HG03521 (cell line): ENCODE measurements around the gene TRPM3.

ENCODE experiments used
- ATAC-seq: cut with Tn5 transposase; IDR thresholded peaks from one replicate; pipeline ENCODE4 v1.9.1; 2021; ENCODE audit warnings: mild to moderate bottlenecking, moderate library complexity; ENCODE audit not compliant: unreplicated experiment

TRPM3 gene

DNA sequence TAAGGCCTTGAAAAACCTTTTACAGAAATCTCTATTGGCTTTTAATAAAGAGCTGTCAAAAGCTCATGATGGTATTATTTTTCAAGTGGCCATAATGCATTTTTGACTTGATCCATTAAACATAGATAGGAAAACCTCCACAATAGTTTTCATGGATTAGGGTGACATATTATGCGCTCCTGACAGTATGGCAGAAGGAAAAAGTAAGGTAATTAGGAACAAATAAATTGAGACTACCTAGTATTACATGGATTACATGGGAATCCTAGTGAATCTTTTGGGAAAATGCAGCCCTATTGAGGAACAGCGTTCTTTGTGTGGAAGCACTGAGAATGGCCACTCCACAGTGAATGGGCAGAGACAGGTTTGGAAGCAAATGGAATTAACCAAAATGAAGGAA, 171.2 kb downstream of the TRPM3 start:
- no peak for ATAC-seq

- no peak for ATAC-seq
These were observed 172.2 kb downstream of the TRPM3 start for GRCh38 chr9:70949239-70949638.

- no peak for ATAC-seq
These were observed 172.7 kb downstream of the TRPM3 start for GRCh38 chr9:70948744-70949143.

DNA sequence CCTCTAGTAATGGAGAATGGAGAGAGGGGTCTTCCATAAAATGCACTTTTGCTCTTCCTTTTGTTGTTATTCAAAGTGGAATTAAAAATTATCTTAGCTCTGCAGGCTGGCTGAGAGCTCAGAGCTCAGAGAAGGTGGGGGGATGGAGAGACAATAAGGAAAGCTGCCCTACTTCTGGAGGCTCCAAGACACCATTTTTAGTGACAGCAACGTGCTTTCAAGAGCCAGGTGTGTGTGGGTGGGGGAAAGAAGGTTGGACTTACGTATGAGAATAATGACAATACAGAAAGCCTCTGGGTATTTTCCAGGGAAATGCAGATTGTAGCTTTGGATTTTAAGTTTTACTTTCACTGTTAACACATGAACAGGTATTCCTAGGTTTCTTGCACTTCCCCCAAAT, 173.9 kb downstream of the TRPM3 start:
- no peak for ATAC-seq

- no peak for ATAC-seq
These were observed 174.3 kb downstream of the TRPM3 start for GRCh38 chr9:70947086-70947485.

GRCh38 chr9:70945301-70945700, 176.1 kb downstream of the TRPM3 start:
- ATAC-seq, result no peak

DNA sequence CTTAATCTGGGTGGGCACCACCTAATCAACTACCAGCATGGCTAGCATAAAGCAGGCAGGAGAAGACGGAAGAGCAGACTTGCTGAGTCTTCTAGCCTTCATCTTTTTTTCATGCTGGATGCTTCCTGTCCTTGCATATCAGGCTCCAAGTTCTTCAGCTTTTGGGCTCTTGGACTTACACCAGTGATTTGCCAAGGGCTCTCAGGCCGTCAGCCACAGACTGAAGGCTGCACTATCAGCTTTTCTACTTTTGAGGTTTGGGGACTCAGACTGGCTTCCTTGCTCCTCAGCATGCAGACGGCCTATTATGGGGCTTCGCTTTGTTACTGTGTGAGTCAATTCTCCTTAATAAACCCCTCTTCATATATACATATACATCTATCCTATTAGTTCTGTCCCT, 180.2 kb downstream of the TRPM3 start:
- no peak for ATAC-seq

GRCh38 chr9:70940605-70941004, 180.8 kb downstream of the TRPM3 start:
- ATAC-seq, result no peak

DNA sequence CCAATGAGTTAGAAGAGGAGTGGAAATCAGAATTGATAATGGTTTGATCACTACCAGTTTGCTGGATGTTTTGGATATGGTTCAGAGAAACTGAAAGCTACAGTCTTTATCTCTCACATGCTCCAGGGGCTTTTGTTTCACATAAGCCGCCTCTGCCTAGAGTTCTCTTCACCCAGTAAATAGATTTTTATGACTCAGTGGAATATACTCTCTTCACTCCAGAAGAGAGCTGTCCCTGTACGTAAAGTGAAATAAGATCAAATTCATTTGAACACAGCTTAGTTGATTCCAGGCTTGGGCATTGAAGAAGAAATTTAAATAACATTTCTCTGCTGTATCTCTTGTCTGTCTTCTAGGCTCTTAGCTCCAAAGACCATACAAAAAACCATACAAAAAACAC, 184.9 kb downstream of the TRPM3 start:
- ATAC-seq, result no peak

GRCh38 chr9:70935856-70936255, 185.6 kb downstream of the TRPM3 start:
- no peak for ATAC-seq

DNA sequence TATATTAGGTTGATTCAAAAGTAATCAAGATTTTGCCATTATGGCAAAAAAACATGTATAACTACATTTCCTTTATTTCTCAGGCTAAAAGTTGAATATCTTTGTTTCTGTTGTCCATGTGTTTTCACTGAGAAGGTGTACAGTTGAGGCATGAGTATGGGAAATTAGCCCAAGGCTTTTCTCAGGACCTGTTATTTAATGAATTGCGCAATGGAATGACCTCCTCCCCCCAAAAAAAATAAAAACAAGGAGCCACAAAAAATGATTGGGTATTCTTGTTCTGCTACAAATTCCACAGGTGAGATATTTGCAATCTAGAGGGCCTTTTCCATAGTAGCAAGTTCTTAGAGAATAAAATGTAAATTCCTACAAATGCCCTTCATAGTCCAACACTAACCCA, 186.8 kb downstream of the TRPM3 start:
- ATAC-seq, result no peak

DNA sequence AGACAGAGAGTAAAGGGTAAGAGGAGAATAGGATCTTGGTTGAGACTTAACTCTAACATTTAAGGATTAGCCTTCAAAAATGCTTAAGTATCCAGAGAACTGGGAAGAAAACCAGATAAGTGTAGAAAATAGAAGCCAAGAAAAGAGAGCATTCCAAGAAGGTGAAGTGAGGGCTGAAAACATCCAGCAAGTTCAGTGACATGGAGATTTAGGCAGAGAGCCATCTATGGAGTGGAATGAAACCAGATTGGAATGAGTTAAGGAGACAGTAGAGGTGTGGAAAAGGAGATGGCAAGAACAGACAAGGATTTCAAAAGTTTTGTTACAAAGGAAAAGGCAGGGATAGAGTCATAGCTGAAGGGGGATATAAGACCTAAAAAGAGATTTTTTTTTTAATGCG, 188.1 kb downstream of the TRPM3 start:
- no peak for ATAC-seq

DNA sequence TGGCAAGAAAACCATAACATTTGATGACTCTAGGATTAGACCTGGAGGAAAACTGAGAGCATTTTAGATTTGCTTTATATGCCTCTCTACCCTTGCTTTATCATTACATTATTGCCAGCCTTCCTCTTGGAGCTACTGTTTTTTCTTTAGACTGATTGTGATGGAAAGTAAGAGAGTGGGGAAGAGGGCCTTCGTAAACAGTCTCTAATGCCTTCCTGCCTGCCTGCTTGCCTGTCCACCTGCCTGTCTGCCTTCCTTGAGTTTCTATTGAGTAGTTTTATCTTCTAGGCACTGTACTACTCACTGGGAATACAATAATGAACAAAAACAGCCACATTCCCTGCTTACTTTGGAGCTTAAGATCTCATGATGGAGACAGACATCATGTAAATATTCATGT, 189.3 kb downstream of the TRPM3 start:
- ATAC-seq, result no peak

- no peak for ATAC-seq
These were observed 193.9 kb downstream of the TRPM3 start for GRCh38 chr9:70927530-70927929.

GRCh38 chr9:70924895-70925547, 196.4 kb downstream of the TRPM3 start:
- peak; percentile 82 for ATAC-seq

GRCh38 chr9:70924380-70924779, 197.0 kb downstream of the TRPM3 start:
- no peak for ATAC-seq

DNA sequence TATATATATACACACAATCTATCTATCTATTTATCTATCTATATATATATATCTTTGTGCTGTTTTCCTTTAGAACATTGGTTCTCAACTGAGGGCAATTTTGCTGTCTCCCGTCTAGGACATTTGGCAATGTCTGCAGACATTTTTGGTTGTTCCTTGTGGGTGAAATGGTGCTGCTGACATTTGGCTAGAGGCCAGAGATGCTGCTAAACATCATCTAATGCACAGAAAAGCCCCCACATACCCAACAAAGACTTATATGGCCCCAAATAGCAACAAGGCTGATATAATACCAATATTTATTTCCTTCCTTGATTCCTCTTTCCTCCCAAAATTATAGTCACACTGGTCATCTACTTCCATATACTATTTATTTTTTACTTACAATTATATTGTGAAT, 197.5 kb downstream of the TRPM3 start:
- ATAC-seq, result no peak

- ATAC-seq, result no peak
These were observed 200.3 kb downstream of the TRPM3 start for GRCh38 chr9:70921136-70921535.

- no peak for ATAC-seq
These were observed 204.1 kb downstream of the TRPM3 start for GRCh38 chr9:70917277-70917676.

DNA sequence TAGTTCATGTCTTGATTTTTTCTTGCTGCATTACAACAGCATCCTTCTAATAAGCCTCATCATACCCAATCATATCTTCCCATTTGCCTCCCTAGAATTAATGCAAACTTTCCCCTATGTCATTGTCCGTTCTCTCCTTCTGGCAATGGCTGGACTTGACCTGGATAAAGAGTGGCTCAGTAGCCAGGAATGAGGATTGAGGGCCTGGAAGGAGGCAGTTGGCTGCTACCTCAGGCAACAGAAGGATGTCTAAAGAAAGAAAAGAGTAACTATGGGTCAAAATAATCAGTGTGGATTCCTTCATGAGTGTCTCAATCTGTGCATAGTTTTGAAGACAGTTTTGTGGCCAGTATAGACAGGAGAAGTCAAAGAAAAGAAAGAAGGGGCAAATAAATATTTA, 209.6 kb downstream of the TRPM3 start:
- ATAC-seq, result no peak

DNA sequence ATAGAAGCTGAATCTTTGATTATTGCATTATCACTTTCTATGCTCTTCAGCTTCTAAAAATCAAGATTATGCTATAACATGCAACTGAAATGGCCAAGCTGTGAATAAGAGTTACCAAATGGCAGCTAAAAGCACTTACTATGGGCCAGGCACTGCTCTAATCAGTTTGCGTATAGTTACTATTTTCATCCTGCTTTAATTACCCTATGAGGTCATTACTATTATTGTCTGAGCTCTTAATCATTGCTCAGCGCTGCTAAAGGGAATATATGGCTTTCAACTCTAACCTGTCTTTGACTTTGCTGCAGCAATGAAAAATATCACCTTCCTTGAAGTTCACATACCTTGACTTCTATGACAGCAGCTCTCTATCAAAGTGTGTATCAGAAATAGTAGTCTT, 210.8 kb downstream of the TRPM3 start:
- no peak for ATAC-seq

GRCh38 chr9:70902692-70903131, 218.7 kb downstream of the TRPM3 start:
- no peak for ATAC-seq

- no peak for ATAC-seq
These were observed 219.2 kb downstream of the TRPM3 start for GRCh38 chr9:70902171-70902570.
